ENCODE measurements around the gene LRFN4.

LRFN4 gene

DNA sequence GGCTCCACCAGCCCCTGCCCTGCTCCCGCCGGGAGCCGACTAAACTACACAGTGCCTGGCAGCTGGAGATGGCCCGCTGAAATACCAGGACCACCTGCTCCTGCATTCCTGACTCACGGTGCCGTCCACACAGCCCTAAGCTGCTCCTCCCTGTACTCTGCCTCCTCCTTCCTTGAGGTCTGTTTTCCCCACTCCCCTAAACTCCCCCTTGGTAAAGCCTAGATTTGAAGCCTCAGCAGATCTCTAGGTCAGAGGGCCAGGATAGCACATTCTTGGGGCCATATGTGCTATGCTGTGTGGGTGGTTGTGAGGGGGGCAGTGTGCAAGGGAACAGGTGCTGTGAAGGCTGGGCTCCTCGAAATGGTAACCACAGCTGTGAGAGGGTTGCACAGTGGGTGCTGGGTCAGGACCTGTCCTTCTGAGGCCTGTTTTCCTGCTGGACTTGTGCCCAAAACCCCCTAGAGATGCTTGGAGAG, 9.7 kb downstream of the LRFN4 start:
- H2AFZ ChIP-seq (ENCODE audit: low read length, unreplicated experiment): no peak overlapping the region
- no peaks in the 10 kb centered on the region for H3K4me1 ChIP-seq (ENCODE audit: control insufficient read depth, insufficient read depth, low read length, unreplicated experiment)
- no peaks in the 10 kb centered on the region for H3K79me2 ChIP-seq (ENCODE audit: control insufficient read depth, insufficient read depth, low read length, unreplicated experiment)
- no peaks in the 10 kb centered on the region for H3K36me3 ChIP-seq (ENCODE audit: insufficient read depth, low read length)
- H3K27ac ChIP-seq (ENCODE audit: low read depth, low read length): no peak overlapping the region
- H3K27me3 ChIP-seq (ENCODE audit: insufficient read depth, low read length): no peaks in the 10 kb centered on the region
- no peak overlapping the region for H3K4me3 ChIP-seq (ENCODE audit: low read depth, low read length)

DNA sequence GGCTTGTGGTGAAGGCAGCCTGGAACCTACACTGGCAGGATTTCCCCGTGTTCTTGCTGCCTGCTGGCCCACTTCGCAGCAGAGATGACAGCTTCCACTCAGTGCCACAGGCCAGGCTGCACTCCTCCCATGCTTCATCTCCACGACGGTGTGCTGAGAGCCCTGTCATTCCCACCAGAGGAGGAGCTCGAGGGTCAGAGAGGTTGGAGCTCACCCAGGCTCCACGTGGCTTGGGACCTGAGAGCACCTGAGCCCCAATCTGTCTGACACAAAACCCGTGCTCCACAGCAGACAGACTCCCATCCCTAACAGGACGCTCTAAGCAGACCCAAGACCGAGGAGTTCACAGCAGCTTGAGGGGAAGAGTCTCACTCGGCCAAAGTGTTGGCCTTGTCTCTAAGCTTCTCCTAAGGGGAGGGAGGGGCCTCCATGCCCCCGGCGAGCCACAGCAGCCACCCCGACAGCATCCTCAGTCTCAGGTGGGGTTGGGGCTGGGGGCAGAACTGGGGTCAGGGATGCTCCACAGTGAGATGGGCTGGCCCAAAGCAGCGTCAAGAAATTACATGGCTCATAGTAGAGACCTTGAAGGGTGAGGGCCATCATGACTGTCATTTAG, 10.7 kb downstream of the LRFN4 start:
- H3K36me3 ChIP-seq (ENCODE audit: insufficient read depth, low read length): no peaks in the 10 kb centered on the region
- no peak overlapping the region for H3K4me3 ChIP-seq (ENCODE audit: low read depth, low read length)
- H2AFZ ChIP-seq (ENCODE audit: low read length, unreplicated experiment): no peak overlapping the region
- no peak overlapping the region for H3K27ac ChIP-seq (ENCODE audit: low read depth, low read length)
- H3K27me3 ChIP-seq (ENCODE audit: insufficient read depth, low read length): no peaks in the 10 kb centered on the region
- H3K79me2 ChIP-seq (ENCODE audit: control insufficient read depth, insufficient read depth, low read length, unreplicated experiment): no peaks in the 10 kb centered on the region
- H3K4me1 ChIP-seq (ENCODE audit: control insufficient read depth, insufficient read depth, low read length, unreplicated experiment): no peaks in the 10 kb centered on the region

DNA sequence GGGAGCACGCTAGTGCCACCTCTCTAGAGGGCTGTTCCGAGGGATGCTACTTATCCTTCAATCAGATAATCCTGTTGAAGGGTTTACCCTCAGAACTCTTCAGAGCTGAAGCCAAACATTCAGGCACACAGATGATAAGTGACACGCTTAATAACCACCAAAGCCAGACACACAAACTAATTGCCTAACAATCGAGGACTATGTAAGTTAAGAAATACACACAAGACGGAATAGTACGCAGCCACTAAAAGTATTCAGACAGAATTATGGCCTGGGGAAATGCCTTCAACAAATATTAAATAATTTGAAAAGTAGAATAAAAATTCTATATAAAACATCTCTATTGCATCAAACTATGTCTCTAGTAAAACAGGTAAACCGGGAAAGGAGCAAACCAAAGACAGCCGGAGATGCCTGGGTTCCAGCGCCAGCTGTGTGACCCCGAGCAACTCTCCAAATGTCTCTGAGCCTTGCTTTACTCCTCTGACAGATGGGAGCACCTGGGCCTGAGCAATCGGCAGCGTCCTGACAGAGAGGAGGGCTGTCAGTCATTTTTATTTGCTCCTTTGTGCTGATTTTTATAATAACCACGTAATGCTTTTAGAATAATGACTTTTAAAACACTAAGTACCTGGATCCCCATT, 11.3 kb downstream of the LRFN4 start:
- Histone ChIP-seq H3K4me1 (ENCODE audit: control insufficient read depth, insufficient read depth, low read length, unreplicated experiment) (no peaks in the 10 kb centered on the region), H3K27ac (ENCODE audit: low read depth, low read length) (no peak overlapping the region), H3K27me3 (ENCODE audit: insufficient read depth, low read length) (no peaks in the 10 kb centered on the region), H3K79me2 (ENCODE audit: control insufficient read depth, insufficient read depth, low read length, unreplicated experiment) (no peaks in the 10 kb centered on the region), H3K36me3 (ENCODE audit: insufficient read depth, low read length) (no peaks in the 10 kb centered on the region), H3K4me3 (ENCODE audit: low read depth, low read length) (no peak overlapping the region), H2AFZ (ENCODE audit: low read length, unreplicated experiment) (no peak overlapping the region)

DNA sequence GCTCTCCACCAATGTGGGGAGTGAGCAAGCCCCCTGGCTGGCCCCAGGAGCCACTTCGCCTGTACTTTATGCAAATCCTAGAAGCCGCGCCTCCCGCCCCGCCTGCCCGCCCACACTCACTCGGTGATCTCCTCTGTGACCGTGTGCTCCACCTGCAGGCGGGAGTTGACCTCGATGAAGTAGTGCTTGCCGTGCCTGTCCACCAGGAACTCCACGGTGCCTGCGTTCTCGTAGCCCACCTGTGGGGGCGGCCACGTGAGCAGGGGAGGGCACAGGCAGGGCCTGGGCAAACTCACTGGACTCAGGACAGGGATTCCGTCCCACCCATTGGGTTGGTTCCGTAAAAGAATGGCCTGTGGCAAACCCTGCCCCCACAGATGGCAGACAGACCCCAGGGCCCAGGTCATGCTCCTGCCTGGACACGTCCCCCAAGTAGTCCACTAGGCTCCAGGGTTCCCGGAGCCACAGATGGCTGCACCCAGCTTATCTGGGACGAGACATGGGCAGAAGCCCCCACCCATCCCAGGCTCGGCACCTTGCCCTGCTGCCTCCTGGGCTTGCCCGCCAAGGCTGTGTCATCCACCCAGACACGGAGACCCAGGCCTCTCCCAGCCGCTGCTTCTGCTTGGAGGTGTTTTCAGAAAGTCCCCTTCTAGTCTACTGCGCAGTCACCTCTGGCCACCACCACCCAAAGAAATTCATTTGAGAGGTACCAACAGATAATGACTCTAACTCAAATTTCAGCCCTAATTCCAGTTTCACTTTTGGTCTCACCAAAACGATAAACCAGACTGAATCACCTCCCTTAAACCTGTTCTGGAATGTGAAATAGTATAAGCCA, 12.1 kb downstream of the LRFN4 start:
- H3K4me1 ChIP-seq (ENCODE audit: control insufficient read depth, insufficient read depth, low read length, unreplicated experiment): no peaks in the 10 kb centered on the region
- H3K27ac ChIP-seq (ENCODE audit: low read depth, low read length): no peak overlapping the region
- no peaks in the 10 kb centered on the region for H3K36me3 ChIP-seq (ENCODE audit: insufficient read depth, low read length)

DNA sequence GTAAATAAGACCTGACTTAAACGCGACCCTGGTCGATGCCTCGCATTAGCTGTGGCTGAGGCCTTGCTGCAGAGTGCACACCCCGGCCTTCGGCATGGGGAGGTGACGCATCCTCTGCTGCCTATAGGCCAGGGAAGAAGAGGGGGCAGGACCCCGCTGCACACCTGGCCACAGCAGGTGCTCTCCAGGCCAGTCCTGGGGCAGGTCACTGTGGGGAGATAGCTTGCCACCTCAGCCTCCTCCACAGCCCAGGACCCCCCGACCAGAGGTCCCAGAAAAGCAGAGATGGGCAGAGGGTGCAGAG, 12.7 kb downstream of the LRFN4 start:
- Histone ChIP-seq H3K27me3 (ENCODE audit: insufficient read depth, low read length) (no peaks in the 10 kb centered on the region), H2AFZ (ENCODE audit: low read length, unreplicated experiment) (no peak overlapping the region), H3K4me3 (ENCODE audit: low read depth, low read length) (no peak overlapping the region), H3K4me1 (ENCODE audit: control insufficient read depth, insufficient read depth, low read length, unreplicated experiment) (no peaks in the 10 kb centered on the region), H3K27ac (ENCODE audit: low read depth, low read length) (no peak overlapping the region), H3K36me3 (ENCODE audit: insufficient read depth, low read length) (no peaks in the 10 kb centered on the region), H3K79me2 (ENCODE audit: control insufficient read depth, insufficient read depth, low read length, unreplicated experiment) (no peaks in the 10 kb centered on the region)

More for the DNA sequence above, 12.1 kb downstream of the LRFN4 start:
- H3K4me3 ChIP-seq (ENCODE audit: low read depth, low read length): no peak overlapping the region
- H3K27me3 ChIP-seq (ENCODE audit: insufficient read depth, low read length): no peaks in the 10 kb centered on the region
- H2AFZ ChIP-seq (ENCODE audit: low read length, unreplicated experiment): no peak overlapping the region
- H3K79me2 ChIP-seq (ENCODE audit: control insufficient read depth, insufficient read depth, low read length, unreplicated experiment): no peaks in the 10 kb centered on the region

DNA sequence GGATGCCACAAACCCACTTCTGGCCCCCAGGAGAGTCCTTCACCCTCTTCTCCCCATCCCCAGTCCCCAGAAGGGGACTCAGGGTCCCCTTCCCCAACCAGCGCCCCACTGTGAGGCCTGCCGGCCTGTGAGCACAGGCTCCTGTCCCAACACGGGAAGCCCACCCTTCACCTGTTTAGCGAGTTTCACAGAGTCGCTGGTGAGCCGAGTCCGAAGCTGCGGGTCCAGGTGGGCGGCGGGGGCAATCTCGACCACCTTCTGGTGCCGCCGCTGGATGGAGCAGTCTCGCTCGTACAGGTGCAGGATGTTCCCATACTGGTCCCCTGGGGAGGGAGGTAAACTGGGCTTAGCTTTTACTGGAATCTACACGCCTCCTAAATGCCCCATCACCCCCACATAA, 13.3 kb downstream of the LRFN4 start:
- Histone ChIP-seq H3K27me3 (ENCODE audit: insufficient read depth, low read length) (no peaks in the 10 kb centered on the region), H3K79me2 (ENCODE audit: control insufficient read depth, insufficient read depth, low read length, unreplicated experiment) (no peaks in the 10 kb centered on the region), H2AFZ (ENCODE audit: low read length, unreplicated experiment) (no peak overlapping the region), H3K4me3 (ENCODE audit: low read depth, low read length) (no peak overlapping the region), H3K27ac (ENCODE audit: low read depth, low read length) (no peak overlapping the region), H3K4me1 (ENCODE audit: control insufficient read depth, insufficient read depth, low read length, unreplicated experiment) (no peaks in the 10 kb centered on the region), H3K36me3 (ENCODE audit: insufficient read depth, low read length) (no peaks in the 10 kb centered on the region)

DNA sequence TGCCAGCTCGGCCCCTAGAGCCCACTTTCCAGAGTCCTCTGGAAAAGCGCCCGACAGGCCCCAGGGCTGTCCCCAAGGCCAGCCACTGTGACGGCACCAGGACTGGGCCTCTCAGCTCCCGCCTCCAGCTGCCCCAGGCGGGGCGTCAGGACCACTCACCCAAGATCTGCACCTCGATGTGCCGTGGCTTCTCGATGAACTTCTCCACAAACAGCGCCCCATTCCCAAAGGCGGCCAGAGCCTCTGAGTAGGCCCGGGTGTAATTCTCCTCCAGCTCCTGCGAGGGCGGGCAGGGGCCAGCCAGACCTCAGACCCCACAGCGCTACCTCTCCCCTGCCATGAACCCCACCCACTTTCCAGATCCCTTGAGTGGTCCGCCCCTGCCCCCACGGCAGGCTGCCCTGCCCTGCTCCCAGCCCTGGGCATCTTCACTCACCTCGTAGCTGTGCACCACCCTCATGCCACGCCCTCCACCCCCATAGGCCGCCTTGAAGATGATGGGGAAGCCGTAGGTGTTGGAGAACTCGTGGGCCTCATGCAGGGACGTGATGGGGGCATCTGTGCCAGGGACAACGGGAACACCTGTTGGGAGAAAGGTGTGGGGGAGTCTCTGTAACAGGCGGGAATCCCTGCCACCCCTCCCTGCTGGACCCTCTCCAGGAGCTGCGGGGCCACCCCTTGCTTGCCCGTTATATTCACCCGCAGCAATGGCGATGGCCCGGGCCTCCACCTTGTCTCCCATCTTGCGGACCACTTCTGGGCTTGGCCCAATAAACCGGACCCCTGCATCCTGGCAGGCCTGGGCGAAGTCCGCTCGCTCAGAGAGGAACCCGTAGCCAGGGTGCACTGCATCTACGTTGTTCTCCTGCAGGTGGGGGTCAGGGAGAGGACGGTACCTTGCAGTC, 14.0 kb downstream of the LRFN4 start:
- no peaks in the 10 kb centered on the region for H3K79me2 ChIP-seq (ENCODE audit: control insufficient read depth, insufficient read depth, low read length, unreplicated experiment)
- H3K27ac ChIP-seq (ENCODE audit: low read depth, low read length): no peak overlapping the region
- no peaks in the 10 kb centered on the region for H3K27me3 ChIP-seq (ENCODE audit: insufficient read depth, low read length)
- H2AFZ ChIP-seq (ENCODE audit: low read length, unreplicated experiment): no peak overlapping the region
- H3K4me3 ChIP-seq (ENCODE audit: low read depth, low read length): no peak overlapping the region
- no peaks in the 10 kb centered on the region for H3K4me1 ChIP-seq (ENCODE audit: control insufficient read depth, insufficient read depth, low read length, unreplicated experiment)
- no peaks in the 10 kb centered on the region for H3K36me3 ChIP-seq (ENCODE audit: insufficient read depth, low read length)

DNA sequence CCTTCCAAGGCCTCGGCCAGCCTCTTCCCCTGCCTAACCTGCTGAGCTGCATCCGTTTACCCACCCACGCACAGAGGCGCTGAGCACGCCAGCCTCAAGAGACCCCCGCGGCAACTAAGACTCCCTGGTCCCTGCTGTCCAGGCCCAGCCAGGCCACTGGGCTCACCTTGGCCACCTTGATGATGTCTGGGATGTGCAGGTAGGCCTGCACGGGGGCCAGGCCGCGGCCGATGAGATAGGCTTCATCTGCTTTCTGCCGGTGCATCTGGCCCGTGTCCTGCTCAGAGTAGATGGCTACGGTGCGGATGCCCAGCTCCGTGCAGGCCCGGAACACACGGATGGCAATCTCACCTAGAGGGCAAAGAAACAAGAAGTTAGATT, 14.6 kb downstream of the LRFN4 start:
- no peak overlapping the region for H3K4me3 ChIP-seq (ENCODE audit: low read depth, low read length)
- no peak overlapping the region for H3K27ac ChIP-seq (ENCODE audit: low read depth, low read length)
- H3K36me3 ChIP-seq (ENCODE audit: insufficient read depth, low read length): no peaks in the 10 kb centered on the region
- H2AFZ ChIP-seq (ENCODE audit: low read length, unreplicated experiment): no peak overlapping the region
- no peaks in the 10 kb centered on the region for H3K79me2 ChIP-seq (ENCODE audit: control insufficient read depth, insufficient read depth, low read length, unreplicated experiment)
- no peaks in the 10 kb centered on the region for H3K4me1 ChIP-seq (ENCODE audit: control insufficient read depth, insufficient read depth, low read length, unreplicated experiment)
- no peaks in the 10 kb centered on the region for H3K27me3 ChIP-seq (ENCODE audit: insufficient read depth, low read length)

DNA sequence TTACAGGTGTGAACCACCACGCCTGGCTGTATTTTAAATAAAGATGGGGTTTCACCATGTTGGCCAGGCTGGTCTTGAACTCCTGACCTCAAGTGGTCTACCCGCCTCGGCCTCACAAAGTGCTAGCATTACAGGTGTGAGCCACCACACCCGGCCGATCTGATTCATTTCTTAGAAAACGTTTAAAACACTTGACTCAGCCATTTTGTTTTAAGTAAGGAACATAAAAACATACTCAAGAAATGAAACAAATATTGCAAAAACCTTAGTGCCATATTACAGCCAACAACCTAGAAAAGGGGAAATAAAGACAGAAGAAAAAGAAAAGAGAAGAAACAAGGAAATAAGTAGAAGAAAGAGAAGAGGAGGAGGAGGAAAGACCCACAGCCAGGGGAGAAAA, 17.4 kb downstream of the LRFN4 start:
- no peak overlapping the region for H3K4me3 ChIP-seq (ENCODE audit: low read depth, low read length)
- peaks cover 6% of the 10 kb centered on the region for H3K4me1 ChIP-seq (ENCODE audit: control insufficient read depth, insufficient read depth, low read length, unreplicated experiment)
- no peaks in the 10 kb centered on the region for H3K27me3 ChIP-seq (ENCODE audit: insufficient read depth, low read length)
- no peak overlapping the region for H2AFZ ChIP-seq (ENCODE audit: low read length, unreplicated experiment)
- no peaks in the 10 kb centered on the region for H3K36me3 ChIP-seq (ENCODE audit: insufficient read depth, low read length)
- H3K27ac ChIP-seq (ENCODE audit: low read depth, low read length): no peak overlapping the region
- no peaks in the 10 kb centered on the region for H3K79me2 ChIP-seq (ENCODE audit: control insufficient read depth, insufficient read depth, low read length, unreplicated experiment)

DNA sequence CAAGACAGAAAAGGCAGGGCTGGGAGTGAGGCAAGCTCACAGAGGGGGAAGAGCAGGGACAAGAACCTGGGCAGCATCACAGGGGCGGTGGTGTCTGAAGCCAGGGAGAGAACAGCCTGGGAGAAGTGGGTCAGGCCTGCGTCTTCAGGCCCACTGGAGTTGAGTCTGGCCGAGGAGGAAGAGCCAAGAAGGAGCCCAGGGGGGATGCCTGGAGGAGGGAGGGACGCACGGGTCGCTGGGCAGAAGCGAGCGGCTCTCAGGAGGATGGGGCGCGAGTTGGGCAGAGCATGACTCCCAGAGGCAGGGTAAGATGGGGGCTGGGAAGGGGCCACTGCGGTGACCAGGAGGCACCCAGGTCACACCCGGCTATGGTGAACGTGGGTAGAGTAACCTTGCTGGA, 18.5 kb downstream of the LRFN4 start:
- Histone ChIP-seq H3K79me2 (ENCODE audit: control insufficient read depth, insufficient read depth, low read length, unreplicated experiment) (no peaks in the 10 kb centered on the region), H3K4me1 (ENCODE audit: control insufficient read depth, insufficient read depth, low read length, unreplicated experiment) (peaks cover 6% of the 10 kb centered on the region), H2AFZ (ENCODE audit: low read length, unreplicated experiment) (no peak overlapping the region), H3K4me3 (ENCODE audit: low read depth, low read length) (no peak overlapping the region), H3K36me3 (ENCODE audit: insufficient read depth, low read length) (no peaks in the 10 kb centered on the region), H3K27me3 (ENCODE audit: insufficient read depth, low read length) (no peaks in the 10 kb centered on the region), H3K27ac (ENCODE audit: low read depth, low read length) (no peak overlapping the region)

Measured in ACC112 (cell line).